ENCODE measurements around the gene FGF2. TPM values are rescaled to one million over a fixed set of nuclear protein-coding genes. Genes with fewer than 3 reads are reported as not detected.

The FGF2 gene
- total RNA-seq, 1 experiment from 2014 or later, result 2.1 TPM

DNA sequence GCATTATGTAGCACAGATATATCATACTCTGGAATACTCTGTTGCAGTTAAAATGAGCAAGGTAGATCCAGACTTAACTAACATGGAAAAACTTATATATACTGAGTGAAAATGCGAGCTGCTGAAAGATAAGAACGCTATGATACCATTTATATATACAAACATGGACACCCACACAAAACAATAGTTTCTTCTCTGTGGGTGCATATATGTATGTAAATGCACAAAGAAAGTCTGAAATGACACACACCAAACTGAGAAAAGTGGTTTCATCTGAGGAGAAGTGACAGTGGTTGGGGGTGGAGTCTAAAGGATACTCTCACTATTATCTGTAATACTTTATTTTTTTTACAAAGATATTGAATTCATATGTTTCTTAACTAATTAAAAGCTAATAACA, 12.2 kb upstream of the FGF2 start:
- Histone ChIP-seq H3K4me1 (replicated peaks; ENCODE audit: insufficient read depth) (no peaks in the 10 kb centered on the region), H3K4me2 (no peak overlapping the region), H3K36me3 (ENCODE audit: low read depth) (no peaks in the 10 kb centered on the region), H3K9me3 (ENCODE audit: insufficient read depth, low read depth) (no peaks in the 10 kb centered on the region; the same call in 1 of the 2 replicates), H3K27ac (no peak overlapping the region), H3K79me2 (ENCODE audit: low read depth) (no peaks in the 10 kb centered on the region), H4K20me1 (ENCODE audit: insufficient read depth) (no peaks in the 10 kb centered on the region), H3F3A (ENCODE audit: insufficient read depth, low read depth) (no peaks in the 10 kb centered on the region), H3K9me2 (ENCODE audit: insufficient read depth) (no peaks in the 10 kb centered on the region), H3K27me3 (ENCODE audit: insufficient read depth, low read depth) (no peaks in the 10 kb centered on the region), H2AFZ (no peak overlapping the region), H3K4me3 (no peak overlapping the region)
- intact Hi-C loops (cut with micrococcal nuclease; ENCODE audit: unreplicated experiment), result no loop called here
- DNase-seq, result no peak
- TF ChIP-seq, protein P1, sequence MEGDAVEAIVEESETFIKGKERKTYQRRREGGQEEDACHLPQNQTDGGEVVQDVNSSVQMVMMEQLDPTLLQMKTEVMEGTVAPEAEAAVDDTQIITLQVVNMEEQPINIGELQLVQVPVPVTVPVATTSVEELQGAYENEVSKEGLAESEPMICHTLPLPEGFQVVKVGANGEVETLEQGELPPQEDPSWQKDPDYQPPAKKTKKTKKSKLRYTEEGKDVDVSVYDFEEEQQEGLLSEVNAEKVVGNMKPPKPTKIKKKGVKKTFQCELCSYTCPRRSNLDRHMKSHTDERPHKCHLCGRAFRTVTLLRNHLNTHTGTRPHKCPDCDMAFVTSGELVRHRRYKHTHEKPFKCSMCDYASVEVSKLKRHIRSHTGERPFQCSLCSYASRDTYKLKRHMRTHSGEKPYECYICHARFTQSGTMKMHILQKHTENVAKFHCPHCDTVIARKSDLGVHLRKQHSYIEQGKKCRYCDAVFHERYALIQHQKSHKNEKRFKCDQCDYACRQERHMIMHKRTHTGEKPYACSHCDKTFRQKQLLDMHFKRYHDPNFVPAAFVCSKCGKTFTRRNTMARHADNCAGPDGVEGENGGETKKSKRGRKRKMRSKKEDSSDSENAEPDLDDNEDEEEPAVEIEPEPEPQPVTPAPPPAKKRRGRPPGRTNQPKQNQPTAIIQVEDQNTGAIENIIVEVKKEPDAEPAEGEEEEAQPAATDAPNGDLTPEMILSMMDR (conservative IDR thresholded peaks at IDR 0.05), result no peak
- no peak for TF ChIP-seq EZH2 (IDR thresholded peaks at IDR 0.05; ENCODE audit: low read depth)
- no TSS peak for BruUV-seq (replicated peaks)
- CTCF ChIA-PET, result no interaction called here
- POLR2A ChIA-PET (ENCODE audit: unreplicated experiment), result no interaction called here

DNA sequence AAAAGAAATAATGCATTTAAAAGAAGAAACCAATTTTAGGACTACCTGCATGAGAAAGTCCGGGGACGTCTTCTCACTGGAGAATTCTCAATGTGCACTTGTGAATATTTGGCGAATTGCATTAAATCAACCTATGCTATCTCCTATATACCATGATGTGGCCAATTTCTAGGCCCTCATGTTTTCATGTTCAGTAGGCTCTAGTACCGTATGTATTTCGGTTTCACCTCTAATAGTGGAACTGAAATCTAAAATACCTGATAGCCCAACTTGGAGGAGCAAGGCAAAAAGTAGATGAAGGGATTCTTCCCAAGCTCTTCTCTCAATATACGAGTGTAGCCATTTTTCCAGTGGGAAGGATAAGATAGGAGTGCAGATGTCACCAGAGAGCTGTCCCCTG, 11.4 kb upstream of the FGF2 start:
- CTCF ChIA-PET, result no interaction called here
- no peaks in the 10 kb centered on the region for H3K36me3 ChIP-seq (ENCODE audit: low read depth)
- H3K4me1 ChIP-seq (replicated peaks; ENCODE audit: insufficient read depth), result no peaks in the 10 kb centered on the region
- TF ChIP-seq, protein P1 (conservative IDR thresholded peaks at IDR 0.05), result no peak
- TF ChIP-seq EZH2 (IDR thresholded peaks at IDR 0.05; ENCODE audit: low read depth), result no peak
- H4K20me1 ChIP-seq (ENCODE audit: insufficient read depth), result no peaks in the 10 kb centered on the region
- no peaks in the 10 kb centered on the region for H3K27me3 ChIP-seq (ENCODE audit: insufficient read depth, low read depth)
- H3K27ac ChIP-seq, result no peak overlapping the region
- no peak for DNase-seq
- intact Hi-C loops (cut with micrococcal nuclease; ENCODE audit: unreplicated experiment), result no loop called here
- no peak overlapping the region for H2AFZ ChIP-seq
- no TSS peak for BruUV-seq (replicated peaks)
- POLR2A ChIA-PET (ENCODE audit: unreplicated experiment), result no interaction called here
- H3K4me2 ChIP-seq, result no peak overlapping the region
- H3K79me2 ChIP-seq (ENCODE audit: low read depth), result no peaks in the 10 kb centered on the region
- no peaks in the 10 kb centered on the region; the same call in 1 of the 2 replicates for H3K9me3 ChIP-seq (ENCODE audit: insufficient read depth, low read depth)
- no peaks in the 10 kb centered on the region for H3K9me2 ChIP-seq (ENCODE audit: insufficient read depth)
- no peaks in the 10 kb centered on the region for H3F3A ChIP-seq (ENCODE audit: insufficient read depth, low read depth)
- H3K4me3 ChIP-seq, result no peak overlapping the region

DNA sequence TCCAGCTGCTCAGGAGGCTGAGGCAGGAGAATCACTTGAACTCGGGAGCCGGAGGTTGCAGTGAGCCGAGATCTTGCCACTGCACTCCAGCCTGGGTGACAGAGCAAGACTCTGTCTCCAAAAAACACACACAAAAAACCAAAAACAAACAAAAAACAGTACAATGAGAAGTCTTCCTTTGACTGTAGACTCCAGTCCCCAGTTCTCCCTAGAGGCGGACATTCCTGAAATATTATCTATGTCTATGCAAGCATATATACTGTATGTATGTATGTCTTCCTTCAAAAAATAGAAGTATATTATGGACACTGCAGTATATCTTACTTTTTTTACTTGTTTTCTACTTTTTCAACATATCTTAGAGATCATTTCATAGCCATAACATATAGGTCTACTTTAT, 10.2 kb upstream of the FGF2 start:
- Histone ChIP-seq H3K27ac (no peak overlapping the region), H3F3A (ENCODE audit: insufficient read depth, low read depth) (no peaks in the 10 kb centered on the region), H2AFZ (no peak overlapping the region), H3K4me2 (no peak overlapping the region), H4K20me1 (ENCODE audit: insufficient read depth) (no peaks in the 10 kb centered on the region), H3K27me3 (ENCODE audit: insufficient read depth, low read depth) (no peaks in the 10 kb centered on the region), H3K4me3 (no peak overlapping the region), H3K36me3 (ENCODE audit: low read depth) (no peaks in the 10 kb centered on the region), H3K4me1 (replicated peaks; ENCODE audit: insufficient read depth) (no peaks in the 10 kb centered on the region), H3K9me3 (ENCODE audit: insufficient read depth, low read depth) (no peaks in the 10 kb centered on the region; the same call in 1 of the 2 replicates), H3K9me2 (ENCODE audit: insufficient read depth) (no peaks in the 10 kb centered on the region), H3K79me2 (ENCODE audit: low read depth) (no peaks in the 10 kb centered on the region)
- ChIA-PET POLR2A (ENCODE audit: unreplicated experiment) (no interaction called here), CTCF (no interaction called here)
- no TSS peak for BruUV-seq (replicated peaks)
- TF ChIP-seq EZH2 (IDR thresholded peaks at IDR 0.05; ENCODE audit: low read depth), result no peak
- TF ChIP-seq, protein P1 (conservative IDR thresholded peaks at IDR 0.05), result no peak
- intact Hi-C loops (cut with micrococcal nuclease; ENCODE audit: unreplicated experiment), result no loop called here
- DNase-seq, result no peak

Measured in PC-9 (cell line).